ENCODE measurements around the gene MCRS1. TPM values are rescaled to one million over a fixed set of nuclear protein-coding genes. Genes with fewer than 3 reads are reported as not detected.

MCRS1 gene
- total RNA-seq, 4 donors from 2014 or later: 28.7 to 62.0 (median 34.6) TPM

GRCh38 chr12:49557187-49557916 is 10.6 kb downstream of the MCRS1 start:
- DNase-seq (no peak), ATAC-seq (no peak)
- Histone ChIP-seq H3K36me3 (peaks cover 0 to 63% of the 10 kb centered on the region in 2 donors), H3K27ac (no peak overlapping the region), H3K27me3 (no peaks in the 10 kb centered on the region), H3K9me3 (no peaks in the 10 kb centered on the region), H3K4me1 (peaks cover 3 to 5% of the 10 kb centered on the region in 2 donors), H3K4me3 (no peak overlapping the region)
- TF ChIP-seq CTCF (IDR thresholded peaks at IDR 0.05 in 4 of 5, conservative IDR thresholded peaks at IDR 0.05 in 1 of 5) (no peak), POLR2A (IDR thresholded peaks at IDR 0.05) (no peak)
- intact Hi-C loops (cut with DNase I; ENCODE audit: low total_unique reads) (no loop called here), in situ Hi-C loops (cut with MboI; ENCODE audit: low sequenced_read_pairs in 4 of 4) (no loop called here)

GRCh38 chr12:49556391-49557186 is 11.4 kb downstream of the MCRS1 start:
- in situ Hi-C loops (cut with MboI; ENCODE audit: low sequenced_read_pairs in 4 of 4) (no loop called here), intact Hi-C loops (cut with DNase I; ENCODE audit: low total_unique reads) (no loop called here)
- H3K9me3 ChIP-seq: no peaks in the 10 kb centered on the region
- H3K27me3 ChIP-seq: no peaks in the 10 kb centered on the region
- no peak overlapping the region for H3K27ac ChIP-seq
- no peak overlapping the region for H3K4me3 ChIP-seq
- no peak for DNase-seq
- ATAC-seq: no peak
- peaks cover 10 to 13% of the 10 kb centered on the region in 2 donors for H3K4me1 ChIP-seq
- H3K36me3 ChIP-seq: peaks cover 0 to 55% of the 10 kb centered on the region in 2 donors
- no peak for TF ChIP-seq POLR2A (IDR thresholded peaks at IDR 0.05)
- TF ChIP-seq CTCF (IDR thresholded peaks at IDR 0.05 in 4 of 5, conservative IDR thresholded peaks at IDR 0.05 in 1 of 5): no peak

- no peak for TF ChIP-seq POLR2A (IDR thresholded peaks at IDR 0.05)
- no peak for TF ChIP-seq CTCF (IDR thresholded peaks at IDR 0.05 in 4 of 5, conservative IDR thresholded peaks at IDR 0.05 in 1 of 5)
- Histone ChIP-seq H3K4me1 (peaks cover 10 to 13% of the 10 kb centered on the region in 2 donors), H3K4me3 (no peak overlapping the region), H3K9me3 (no peaks in the 10 kb centered on the region), H3K27ac (no peak overlapping the region), H3K36me3 (peaks cover 0 to 48% of the 10 kb centered on the region in 2 donors), H3K27me3 (no peaks in the 10 kb centered on the region)
- ATAC-seq (no peak), DNase-seq (no peak)
- intact Hi-C loops (cut with DNase I; ENCODE audit: low total_unique reads): no loop called here
- in situ Hi-C loops (cut with MboI; ENCODE audit: low sequenced_read_pairs in 4 of 4): no loop called here
Observed at GRCh38 chr12:49555631-49556390, 12.1 kb downstream of the MCRS1 start.

GRCh38 chr12:49554266-49554665 is 13.7 kb downstream of the MCRS1 start:
- in situ Hi-C loops (cut with MboI; ENCODE audit: low sequenced_read_pairs in 4 of 4): no loop called here

More at GRCh38 chr12:49554266-49554665, 13.7 kb downstream of the MCRS1 start:
- Histone ChIP-seq H3K9me3 (no peaks in the 10 kb centered on the region), H3K4me3 (no peak overlapping the region), H3K27ac (no peak overlapping the region), H3K36me3 (peaks cover 0 to 32% of the 10 kb centered on the region in 2 donors), H3K4me1 (peaks cover 13 to 15% of the 10 kb centered on the region in 2 donors), H3K27me3 (peaks cover 0 to 4% (median 0%) of the 10 kb centered on the region in 3 donors)
- no peak for ATAC-seq
- intact Hi-C loops (cut with DNase I; ENCODE audit: low total_unique reads): no loop called here
- no peak for DNase-seq
- no peak for TF ChIP-seq POLR2A (IDR thresholded peaks at IDR 0.05)
- TF ChIP-seq CTCF (IDR thresholded peaks at IDR 0.05 in 4 of 5, conservative IDR thresholded peaks at IDR 0.05 in 1 of 5): no peak
